HepG2 (cell line): ENCODE results near the gene AKNA. TPM values are rescaled to one million over a fixed set of nuclear protein-coding genes. Genes with fewer than 3 reads are reported as not detected.

Source experiments
- AKNA ChIP-seq: sonication (generic); formaldehyde crosslinking; IDR thresholded peaks from 2 replicates; pipeline ENCODE4 v1.4.0; 2020; ENCODE audit warnings: missing genetic modification reagents, borderline replicate concordance
- ASH2L ChIP-seq: fragments of 300-600, 200-600 bp; sonication (generic); IDR thresholded peaks from 2 replicates; pipeline ENCODE4 v1.7.0; 2017; ENCODE audit warnings: low read depth, mild to moderate bottlenecking, moderate library complexity, mixed read lengths, low read length; ENCODE audit not compliant: insufficient read length
- CAMTA2 ChIP-seq: sonication (generic); formaldehyde crosslinking; IDR thresholded peaks from 2 replicates; pipeline ENCODE4 v1.4.0; 2020; ENCODE audit warnings: mild to moderate bottlenecking, missing genetic modification reagents, borderline replicate concordance
- FOXK1 ChIP-seq: sonication (generic); formaldehyde crosslinking; IDR thresholded peaks from 2 replicates; pipeline ENCODE4 v1.4.0; 2020; ENCODE audit warnings: low read depth, missing genetic modification reagents, borderline replicate concordance
- HOXA5 ChIP-seq: sonication (generic); formaldehyde crosslinking; IDR thresholded peaks from 2 replicates; pipeline ENCODE4 v1.4.0; 2020; ENCODE audit warnings: missing genetic modification reagents
- MXI1 ChIP-seq: IDR thresholded peaks from 3 replicates; pipeline ENCODE4 v1.6.1; 2012; ENCODE audit warnings: low read depth, low read length, inconsistent platforms, borderline replicate concordance
- POLR2AphosphoS5 ChIP-seq: IDR thresholded peaks from 2 replicates; pipeline ENCODE4 v1.6.1; 2012; ENCODE audit warnings: low read depth, low read length
- SKIL ChIP-seq: sonication (generic); formaldehyde crosslinking; IDR thresholded peaks from 2 replicates; pipeline ENCODE4 v1.8.0; 2022; ENCODE audit warnings: missing genetic modification reagents, mild to moderate bottlenecking, moderate library complexity, borderline replicate concordance
- SRSF1 ChIP-seq: fragments of 200-400 bp; formaldehyde crosslinking; optimal IDR thresholded peaks from 2 replicates; pipeline ENCODE3; 2017; ENCODE audit warnings: mild to moderate bottlenecking, low read depth, low read length, moderate library complexity
- TMF1 ChIP-seq: sonication (generic); formaldehyde crosslinking; IDR thresholded peaks from 2 replicates; pipeline ENCODE4 v1.8.1; 2022; ENCODE audit warnings: low read depth, missing genetic modification reagents
- YY1 ChIP-seq: IDR thresholded peaks from 2 replicates; pipeline ENCODE4 v1.6.1; 2011; ENCODE audit warnings: low read length, low read depth, moderate library complexity, mild to moderate bottlenecking; ENCODE audit not compliant: insufficient read depth, insufficient replicate concordance
- ZBTB38 ChIP-seq: sonication (generic); formaldehyde crosslinking; IDR thresholded peaks from 2 replicates; pipeline ENCODE4 v1.5.1; 2020; ENCODE audit warnings: mild to moderate bottlenecking, missing genetic modification reagents
- ZBTB7B ChIP-seq: sonication (generic); formaldehyde crosslinking; IDR thresholded peaks from 2 replicates; pipeline ENCODE4 v1.4.0; 2020; ENCODE audit warnings: missing genetic modification reagents
- ZFP1 ChIP-seq: IDR thresholded peaks from 2 replicates; pipeline ENCODE4 v1.6.1; 2016
- ZNF24 ChIP-seq: fragments of 450-650 bp; IDR thresholded peaks from 2 replicates; pipeline ENCODE4 v1.6.1; 2017; ENCODE audit warnings: antibody characterized with exemption, mild to moderate bottlenecking
- ZNF253 ChIP-seq: sonication (generic); formaldehyde crosslinking; IDR thresholded peaks from 2 replicates; pipeline ENCODE4 v1.8.0; 2022; ENCODE audit warnings: mild to moderate bottlenecking, missing genetic modification reagents, borderline replicate concordance
- ZNF292 ChIP-seq: sonication (generic); formaldehyde crosslinking; IDR thresholded peaks from 2 replicates; pipeline ENCODE4 v1.8.1; 2022; ENCODE audit warnings: mild to moderate bottlenecking, low read depth, missing genetic modification reagents, borderline replicate concordance
- ZNF317 ChIP-seq: sonication (generic); formaldehyde crosslinking; IDR thresholded peaks from 2 replicates; pipeline ENCODE4 v1.5.0; 2020; ENCODE audit warnings: mild to moderate bottlenecking, missing genetic modification reagents
- ZNF430 ChIP-seq: sonication (generic); formaldehyde crosslinking; IDR thresholded peaks from 2 replicates; pipeline ENCODE4 v1.9.0; 2021; ENCODE audit warnings: mild to moderate bottlenecking, missing genetic modification reagents
- ZNF619 ChIP-seq: sonication (generic); formaldehyde crosslinking; IDR thresholded peaks from 2 replicates; pipeline ENCODE4 v1.4.0; 2020; ENCODE audit warnings: mild to moderate bottlenecking, missing genetic modification reagents
- ZSCAN29 ChIP-seq: sonication (generic); formaldehyde crosslinking; conservative IDR thresholded peaks from 2 replicates; pipeline ENCODE4 v1.4.0; 2020; ENCODE audit warnings: mild to moderate bottlenecking, missing genetic modification reagents
- polyA plus RNA-seq, 8 experiments: library from polyadenylated mRNA; depleted of rRNA in 3 of 8; stranded (reverse) in 7 of 8; unstranded in 1 of 8; fragments of >200 nt; fragmentation: Illumina TruSeq in 4 of 8; extraction: Trizol in 4 of 8; gene quantifications; 2 replicates each; pipeline versions ENCODE4 v1.2.1 to v1.2.3, GENCODE V29; 2011 to 2016; ENCODE audit warnings: low read depth in 4 of 8, missing spikeins in 1 of 8, mixed read lengths in 1 of 8; ENCODE audit not compliant: insufficient read depth in 1 of 8
- total RNA-seq, 5 experiments: library from RNA; depleted of rRNA; stranded (reverse); fragments of >200 nt; fragmentation: Illumina TruSeq; extraction: Trizol; gene quantifications; 2 replicates each; pipeline ENCODE4 v1.2.3, GENCODE V29; 2016; ENCODE audit warnings: low read depth in 1 of 5
- TF ChIP-seq, protein P1 (sequence below): sonication (generic); formaldehyde crosslinking; IDR thresholded peaks from 2 replicates; pipeline ENCODE4 v1.8.1; 2023; ENCODE audit warnings: missing genetic modification reagents, inconsistent platforms, borderline replicate concordance

The AKNA gene
- total and polyA plus RNA-seq, 2 of the 13 experiments (the other 11 are each of a cell fraction or from before 2014, with no cell fraction given), result 3.0 to 3.1 TPM

- TF ChIP-seq SKIL, result no peak
- TF ChIP-seq TMF1 (CRISPR knock-in tag), result no peak
- no peak for TF ChIP-seq ZNF619
- TF ChIP-seq MXI1, result peak; percentile 36; the same call in 1 of the 3 replicates
- no peak for TF ChIP-seq HOXA5
- no peak for TF ChIP-seq AKNA (CRISPR knock-in tag)
- TF ChIP-seq, protein P1, sequence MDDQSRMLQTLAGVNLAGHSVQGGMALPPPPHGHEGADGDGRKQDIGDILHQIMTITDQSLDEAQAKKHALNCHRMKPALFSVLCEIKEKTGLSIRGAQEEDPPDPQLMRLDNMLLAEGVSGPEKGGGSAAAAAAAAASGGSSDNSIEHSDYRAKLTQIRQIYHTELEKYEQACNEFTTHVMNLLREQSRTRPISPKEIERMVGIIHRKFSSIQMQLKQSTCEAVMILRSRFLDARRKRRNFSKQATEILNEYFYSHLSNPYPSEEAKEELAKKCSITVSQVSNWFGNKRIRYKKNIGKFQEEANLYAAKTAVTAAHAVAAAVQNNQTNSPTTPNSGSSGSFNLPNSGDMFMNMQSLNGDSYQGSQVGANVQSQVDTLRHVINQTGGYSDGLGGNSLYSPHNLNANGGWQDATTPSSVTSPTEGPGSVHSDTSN, result no peak
- TF ChIP-seq ZNF292 (CRISPR knock-in tag), result 0 out of 2 replicates have a peak, but pooled peaks have one; percentile 11
- peak; percentile 38; the same call in 1 of the 2 replicates for TF ChIP-seq CAMTA2 (CRISPR knock-in tag)
- 0 out of 2 replicates have a peak, but pooled peaks have one; percentile 22 for TF ChIP-seq FOXK1 (CRISPR knock-in tag)
- TF ChIP-seq ZBTB7B, result peak; percentile 73
- TF ChIP-seq ZNF317, result no peak
- TF ChIP-seq ZFP1 (CRISPR knock-in tag), result no peak
- TF ChIP-seq ZNF253 (CRISPR knock-in tag), result no peak
- TF ChIP-seq SRSF1, result no peak
- TF ChIP-seq ZBTB38 (CRISPR knock-in tag), result no peak
- TF ChIP-seq ASH2L, result no peak
- no peak for TF ChIP-seq YY1
- no peak for TF ChIP-seq ZNF24
- TF ChIP-seq ZSCAN29, result no peak
- 0 out of 2 replicates have a peak, but pooled peaks have one; percentile 36 for TF ChIP-seq ZNF430 (CRISPR knock-in tag)
- peak; percentile 28; the same call in 1 of the 2 replicates for TF ChIP-seq POLR2AphosphoS5
These were observed 10.2 kb upstream of the AKNA start (continued) for GRCh38 chr9:114397848-114398605.
